HL-60 (cell line): Measurements from ENCODE around the gene CLTB.

Source experiments
- DNase-seq, 2 experiments: peaks; one replicate each; pipeline ENCODE4 v3.0.0-alpha.2; 2010 to 2020; ENCODE audit warnings: low read depth in 1 of 2, low spot score in 1 of 2
- H3K27ac ChIP-seq: fragments of 250-450 bp; sonication (Bioruptor Pico); replicated peaks from 2 replicates; pipeline ENCODE4 v1.5.1; 2020; ENCODE audit warnings: mild to moderate bottlenecking, moderate library complexity
- H3K27me3 ChIP-seq: fragments of 250-450 bp; sonication (Bioruptor Pico); 2 replicates; pipeline ENCODE4 v1.5.1; 2021; ENCODE audit warnings: mild to moderate bottlenecking, moderate library complexity; ENCODE audit not compliant: insufficient read depth, poor library complexity, severe bottlenecking
- H3K4me3 ChIP-seq: replicated peaks from 2 replicates; pipeline ENCODE4 v1.5.1; 2011; ENCODE audit warnings: mild to moderate bottlenecking, control low read depth, low read length; ENCODE audit not compliant: insufficient read depth
- CTCF ChIP-seq: IDR thresholded peaks from one replicate; pipeline ENCODE4 v1.5.1; 2011; ENCODE audit warnings: low read length, control low read depth, inconsistent platforms; ENCODE audit not compliant: insufficient read depth
- GABPA ChIP-seq: IDR thresholded peaks from 2 replicates; pipeline ENCODE4 v1.6.1; 2012; ENCODE audit warnings: low read depth
- POLR2AphosphoS5 ChIP-seq: IDR thresholded peaks from 2 replicates; pipeline ENCODE4 v1.6.1; 2012; ENCODE audit warnings: low read depth
- SPI1 ChIP-seq: IDR thresholded peaks from 2 replicates; pipeline ENCODE4 v1.6.1; 2012; ENCODE audit warnings: low read depth, mild to moderate bottlenecking, borderline replicate concordance
- TF ChIP-seq, protein P1 (sequence below): IDR thresholded peaks from 2 replicates; pipeline ENCODE4 v1.6.1; 2012; ENCODE audit warnings: low read depth; ENCODE audit not compliant: insufficient replicate concordance

The CLTB gene

GRCh38 chr5:176356179-176356566 lies 60.2 kb downstream of the CLTB start:
- no peak overlapping the region for H3K4me3 ChIP-seq
- no peak for DNase-seq
- no peak for TF ChIP-seq GABPA
- TF ChIP-seq SPI1, result no peak
- TF ChIP-seq CTCF, result no peak
- TF ChIP-seq, protein P1, sequence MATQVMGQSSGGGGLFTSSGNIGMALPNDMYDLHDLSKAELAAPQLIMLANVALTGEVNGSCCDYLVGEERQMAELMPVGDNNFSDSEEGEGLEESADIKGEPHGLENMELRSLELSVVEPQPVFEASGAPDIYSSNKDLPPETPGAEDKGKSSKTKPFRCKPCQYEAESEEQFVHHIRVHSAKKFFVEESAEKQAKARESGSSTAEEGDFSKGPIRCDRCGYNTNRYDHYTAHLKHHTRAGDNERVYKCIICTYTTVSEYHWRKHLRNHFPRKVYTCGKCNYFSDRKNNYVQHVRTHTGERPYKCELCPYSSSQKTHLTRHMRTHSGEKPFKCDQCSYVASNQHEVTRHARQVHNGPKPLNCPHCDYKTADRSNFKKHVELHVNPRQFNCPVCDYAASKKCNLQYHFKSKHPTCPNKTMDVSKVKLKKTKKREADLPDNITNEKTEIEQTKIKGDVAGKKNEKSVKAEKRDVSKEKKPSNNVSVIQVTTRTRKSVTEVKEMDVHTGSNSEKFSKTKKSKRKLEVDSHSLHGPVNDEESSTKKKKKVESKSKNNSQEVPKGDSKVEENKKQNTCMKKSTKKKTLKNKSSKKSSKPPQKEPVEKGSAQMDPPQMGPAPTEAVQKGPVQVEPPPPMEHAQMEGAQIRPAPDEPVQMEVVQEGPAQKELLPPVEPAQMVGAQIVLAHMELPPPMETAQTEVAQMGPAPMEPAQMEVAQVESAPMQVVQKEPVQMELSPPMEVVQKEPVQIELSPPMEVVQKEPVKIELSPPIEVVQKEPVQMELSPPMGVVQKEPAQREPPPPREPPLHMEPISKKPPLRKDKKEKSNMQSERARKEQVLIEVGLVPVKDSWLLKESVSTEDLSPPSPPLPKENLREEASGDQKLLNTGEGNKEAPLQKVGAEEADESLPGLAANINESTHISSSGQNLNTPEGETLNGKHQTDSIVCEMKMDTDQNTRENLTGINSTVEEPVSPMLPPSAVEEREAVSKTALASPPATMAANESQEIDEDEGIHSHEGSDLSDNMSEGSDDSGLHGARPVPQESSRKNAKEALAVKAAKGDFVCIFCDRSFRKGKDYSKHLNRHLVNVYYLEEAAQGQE, result no peak
- TF ChIP-seq POLR2AphosphoS5, result no peak
- no peaks in the 10 kb centered on the region for H3K27me3 ChIP-seq
- H3K27ac ChIP-seq, result no peak overlapping the region

DNA sequence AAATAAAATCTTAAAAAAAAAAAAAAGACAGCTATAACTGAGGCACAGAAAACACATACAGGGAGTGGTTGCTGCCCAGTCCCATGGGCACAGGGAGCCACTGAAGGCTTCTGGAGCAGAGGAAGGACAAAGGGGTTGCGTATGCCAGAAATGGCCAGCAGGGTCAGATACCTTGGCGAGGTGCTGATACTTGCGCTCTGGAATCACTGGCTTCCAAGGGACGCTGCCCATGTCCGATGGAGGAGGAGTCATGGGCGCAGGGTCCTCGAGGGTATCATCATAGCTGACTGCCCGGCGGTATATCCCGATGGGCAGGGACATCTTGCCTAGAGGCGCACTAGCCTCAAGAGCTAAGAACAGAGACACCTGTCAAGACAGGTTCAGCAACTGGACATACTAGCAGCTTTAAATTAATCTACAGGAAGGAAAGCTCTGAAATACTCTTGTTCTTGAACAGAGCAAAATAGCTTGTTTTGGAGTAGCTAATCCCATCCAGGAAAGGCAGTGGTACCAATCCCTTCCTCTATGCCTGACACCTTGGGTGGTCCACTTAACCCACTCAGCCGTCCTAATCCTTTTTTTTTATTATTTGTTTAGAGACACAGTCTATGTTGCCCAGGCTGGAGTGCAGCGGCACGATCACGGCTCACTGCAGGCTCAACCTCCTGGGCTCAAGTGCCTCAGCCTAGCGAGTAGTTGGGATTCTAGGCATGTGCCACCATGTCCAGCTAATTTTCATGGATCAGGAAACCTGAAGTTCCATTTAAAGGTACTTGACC lies 60.8 kb downstream of the CLTB start:
- Histone ChIP-seq H3K4me3 (no peak overlapping the region), H3K27me3 (no peaks in the 10 kb centered on the region), H3K27ac (no peak overlapping the region)
- TF ChIP-seq GABPA (no peak), CTCF (no peak), SPI1 (no peak), POLR2AphosphoS5 (no peak)
- TF ChIP-seq, protein P1, result no peak
- DNase-seq, result no peak

DNA sequence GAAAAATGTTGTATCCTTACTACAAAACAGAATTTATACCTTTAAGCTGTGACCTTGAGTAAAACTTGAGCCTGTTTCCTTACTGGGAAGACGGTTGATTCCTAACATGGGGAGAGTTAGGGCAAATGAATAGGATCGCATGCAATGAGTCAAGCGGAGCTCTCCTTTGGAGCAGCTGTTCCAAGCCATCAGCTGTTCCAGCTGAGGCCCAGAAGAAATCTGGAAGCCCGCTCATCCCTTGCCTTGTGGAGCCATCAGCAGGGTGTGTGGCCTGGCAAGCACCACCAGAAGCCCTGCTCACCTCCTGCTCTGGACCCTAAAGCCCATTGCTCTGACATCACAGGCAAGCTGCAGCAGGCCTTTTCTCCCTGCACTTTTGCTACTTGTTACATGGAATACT lies 62.8 kb downstream of the CLTB start:
- Histone ChIP-seq H3K4me3 (no peak overlapping the region), H3K27ac (no peak overlapping the region), H3K27me3 (no peaks in the 10 kb centered on the region)
- TF ChIP-seq, protein P1, result no peak
- no peak for TF ChIP-seq GABPA
- no peak for TF ChIP-seq SPI1
- TF ChIP-seq CTCF, result no peak
- TF ChIP-seq POLR2AphosphoS5, result no peak
- no peak for DNase-seq
